ENCODE results near the gene PWWP3B.
"Not testable (repeated sequence)": the region's sequence is repeated elsewhere in the genome, so short reads cannot be mapped to it uniquely, and the experiment has no call there.

Gene PWWP3B
- total RNA-seq = 0 to 0.72 (median 0) reads per million in 4 experiments

GRCh38 chrX:106168107-106168506 is at the start of gene PWWP3B:
Gene PWWP3B (plus strand): TSS chrX:106168305. CDS start chrX:106205433, 37,128 bp downstream.
- no peak for DNase-seq

- DNase-seq = no peak
Observed at GRCh38 chrX:106139048-106139447, 29.1 kb upstream of the PWWP3B start.

GRCh38 chrX:106144755-106145639 is 23.1 kb upstream of the PWWP3B start:
- DNase-seq = no peak

- no peak for DNase-seq
Observed at GRCh38 chrX:106150701-106151100, 17.4 kb upstream of the PWWP3B start.

- no peak for DNase-seq
Observed at GRCh38 chrX:106159861-106160282, 8.2 kb upstream of the PWWP3B start.

GRCh38 chrX:106170318-106170717 is 2.2 kb downstream of the PWWP3B start:
- DNase-seq = no peak

GRCh38 chrX:106171293-106171820 is 3.3 kb downstream of the PWWP3B start:
- no peak for DNase-seq

GRCh38 chrX:106177106-106177981 is 9.2 kb downstream of the PWWP3B start:
- DNase-seq = no peak

GRCh38 chrX:106177982-106178321 is 9.8 kb downstream of the PWWP3B start:
- no peak for DNase-seq

- DNase-seq = no peak
Observed at GRCh38 chrX:106178826-106179225, 10.7 kb downstream of the PWWP3B start.

- DNase-seq = not testable (repeated sequence)
Observed at GRCh38 chrX:106183685-106184084, 15.6 kb downstream of the PWWP3B start.

GRCh38 chrX:106201502-106202178 is 33.5 kb downstream of the PWWP3B start:
- DNase-seq = no peak

GRCh38 chrX:106203315-106203714 is 35.2 kb downstream of the PWWP3B start:
- DNase-seq = no peak

GRCh38 chrX:106208154-106208553 is 40.0 kb downstream of the PWWP3B start:
- DNase-seq = no peak
